ENCODE data around the gene PSTPIP1. TPM values are rescaled to one million over a fixed set of nuclear protein-coding genes. Genes with fewer than 3 reads are reported as not detected.

PSTPIP1 gene
- total and polyA plus RNA-seq, 2 of the 8 experiments (the other 6 are each of a cell fraction or from before 2014, with no cell fraction given): 1.6 to 1.8 TPM

- TF ChIP-seq BACH1 (IDR thresholded peaks at IDR 0.05; ENCODE audit: low read length): no peak
- no peak for TF ChIP-seq TCF12 (IDR thresholded peaks at IDR 0.05; ENCODE audit: low read depth, low read length)
Measured at GRCh38 chr15:76976572-76977270, 18.2 kb upstream of the PSTPIP1 start (continued).
